ENCODE data around the gene EXOC6B. TPM values are rescaled to one million over a fixed set of nuclear protein-coding genes. Genes with fewer than 3 reads are reported as not detected.

Gene EXOC6B
- total RNA-seq, 1 donor from 2014 or later = 33.0 TPM

DNA sequence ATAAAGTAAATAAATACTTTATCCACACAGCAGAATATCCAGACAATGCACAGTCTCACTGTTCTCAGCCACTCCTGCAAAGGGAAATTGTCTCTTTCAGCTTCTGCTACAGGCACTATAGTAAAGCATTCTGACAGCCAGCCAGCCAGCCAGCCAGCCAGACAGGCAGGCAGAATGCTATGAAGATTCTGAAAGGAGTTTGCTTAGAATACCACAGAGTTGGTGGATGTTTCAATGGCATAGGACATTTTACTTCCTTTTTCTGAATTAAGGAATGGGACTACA is 562.1 kb downstream of the EXOC6B start:
- DNase-seq = no peak

DNA sequence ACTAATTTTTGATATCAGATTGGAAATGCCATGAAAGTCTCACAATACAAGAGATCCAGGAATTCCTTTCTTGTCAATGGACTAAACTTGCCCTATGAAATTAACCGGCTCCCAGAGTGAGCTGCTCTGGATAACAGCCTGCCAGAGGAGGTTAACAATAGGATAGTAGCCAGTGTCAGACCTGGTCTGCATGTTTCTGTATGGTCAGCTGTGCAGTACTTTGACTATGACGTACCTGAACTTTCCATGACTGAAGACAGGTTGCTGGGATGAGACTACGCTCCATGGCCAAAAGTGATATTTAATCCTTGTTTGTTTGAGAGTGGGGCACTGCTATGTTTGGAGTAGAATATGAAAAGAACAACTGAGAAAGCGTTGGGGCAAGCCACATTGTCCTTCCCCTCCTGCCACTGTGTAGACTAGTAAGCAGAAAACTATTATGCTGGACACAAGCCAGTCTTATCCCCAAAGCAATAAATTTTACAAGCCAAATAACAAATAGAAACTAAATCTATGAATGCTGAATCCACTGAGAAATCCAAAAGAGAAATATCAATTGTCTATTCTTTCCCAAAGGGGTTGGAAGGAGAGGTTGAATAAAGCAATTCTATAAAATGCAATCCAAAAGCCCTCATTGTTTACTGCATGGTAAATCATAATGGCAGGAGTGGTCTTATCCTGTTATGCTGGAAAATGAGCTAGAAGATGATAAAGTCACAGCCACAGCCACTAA is 562.6 kb downstream of the EXOC6B start:
- no peak overlapping the region for H3K4me3 ChIP-seq

More for the DNA sequence above, 562.1 kb downstream of the EXOC6B start:
- no peaks in the 10 kb centered on the region for H3K9me3 ChIP-seq
- H3K4me1 ChIP-seq = no peaks in the 10 kb centered on the region
- H3K36me3 ChIP-seq = no peaks in the 10 kb centered on the region
- intact Hi-C loops (cut with DNase I) = no loop called here
- H3K4me3 ChIP-seq = no peak overlapping the region
- no peak overlapping the region for H3K27ac ChIP-seq
- ATAC-seq = no peak
- H3K27me3 ChIP-seq (ENCODE audit: low read depth) = no peaks in the 10 kb centered on the region
- TF ChIP-seq, protein P1, sequence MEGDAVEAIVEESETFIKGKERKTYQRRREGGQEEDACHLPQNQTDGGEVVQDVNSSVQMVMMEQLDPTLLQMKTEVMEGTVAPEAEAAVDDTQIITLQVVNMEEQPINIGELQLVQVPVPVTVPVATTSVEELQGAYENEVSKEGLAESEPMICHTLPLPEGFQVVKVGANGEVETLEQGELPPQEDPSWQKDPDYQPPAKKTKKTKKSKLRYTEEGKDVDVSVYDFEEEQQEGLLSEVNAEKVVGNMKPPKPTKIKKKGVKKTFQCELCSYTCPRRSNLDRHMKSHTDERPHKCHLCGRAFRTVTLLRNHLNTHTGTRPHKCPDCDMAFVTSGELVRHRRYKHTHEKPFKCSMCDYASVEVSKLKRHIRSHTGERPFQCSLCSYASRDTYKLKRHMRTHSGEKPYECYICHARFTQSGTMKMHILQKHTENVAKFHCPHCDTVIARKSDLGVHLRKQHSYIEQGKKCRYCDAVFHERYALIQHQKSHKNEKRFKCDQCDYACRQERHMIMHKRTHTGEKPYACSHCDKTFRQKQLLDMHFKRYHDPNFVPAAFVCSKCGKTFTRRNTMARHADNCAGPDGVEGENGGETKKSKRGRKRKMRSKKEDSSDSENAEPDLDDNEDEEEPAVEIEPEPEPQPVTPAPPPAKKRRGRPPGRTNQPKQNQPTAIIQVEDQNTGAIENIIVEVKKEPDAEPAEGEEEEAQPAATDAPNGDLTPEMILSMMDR (IDR thresholded peaks at IDR 0.05) = no peak

DNA sequence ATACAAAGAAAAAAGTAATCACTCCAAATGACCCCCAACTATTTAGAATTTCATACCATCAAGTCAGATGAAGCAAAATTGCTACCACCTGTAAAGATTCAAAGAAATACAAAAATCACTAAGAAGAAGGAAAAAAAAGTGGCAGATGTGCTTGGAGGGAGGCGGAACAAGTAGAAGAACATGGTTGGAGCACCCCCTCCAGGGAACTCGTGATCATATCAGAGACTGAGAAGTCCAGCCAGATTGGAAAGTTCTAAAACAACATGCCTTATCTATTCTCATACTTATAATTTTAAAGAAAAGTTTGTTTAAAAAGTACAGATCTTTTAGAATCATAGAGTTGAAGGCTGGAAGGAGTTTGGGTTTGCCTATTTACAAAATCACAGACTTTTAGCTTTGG is 564.8 kb downstream of the EXOC6B start:
- no peak overlapping the region for H3K4me3 ChIP-seq
- H3K27me3 ChIP-seq (ENCODE audit: low read depth) = no peaks in the 10 kb centered on the region
- TF ChIP-seq, protein P1 (IDR thresholded peaks at IDR 0.05) = no peak
- no peak for DNase-seq
- H3K27ac ChIP-seq = no peak overlapping the region
- H3K9me3 ChIP-seq = no peaks in the 10 kb centered on the region
- no peak for ATAC-seq
- H3K4me1 ChIP-seq = no peaks in the 10 kb centered on the region
- intact Hi-C loops (cut with DNase I) = no loop called here
- no peaks in the 10 kb centered on the region for H3K36me3 ChIP-seq

More for the DNA sequence above, 562.6 kb downstream of the EXOC6B start:
- H3K9me3 ChIP-seq = no peaks in the 10 kb centered on the region
- TF ChIP-seq, protein P1 (IDR thresholded peaks at IDR 0.05) = no peak
- no peaks in the 10 kb centered on the region for H3K4me1 ChIP-seq
- H3K27ac ChIP-seq = no peak overlapping the region
- H3K27me3 ChIP-seq (ENCODE audit: low read depth) = no peaks in the 10 kb centered on the region
- DNase-seq (no peak), ATAC-seq (no peak)
- intact Hi-C loops (cut with DNase I) = no loop called here
- H3K36me3 ChIP-seq = no peaks in the 10 kb centered on the region

DNA sequence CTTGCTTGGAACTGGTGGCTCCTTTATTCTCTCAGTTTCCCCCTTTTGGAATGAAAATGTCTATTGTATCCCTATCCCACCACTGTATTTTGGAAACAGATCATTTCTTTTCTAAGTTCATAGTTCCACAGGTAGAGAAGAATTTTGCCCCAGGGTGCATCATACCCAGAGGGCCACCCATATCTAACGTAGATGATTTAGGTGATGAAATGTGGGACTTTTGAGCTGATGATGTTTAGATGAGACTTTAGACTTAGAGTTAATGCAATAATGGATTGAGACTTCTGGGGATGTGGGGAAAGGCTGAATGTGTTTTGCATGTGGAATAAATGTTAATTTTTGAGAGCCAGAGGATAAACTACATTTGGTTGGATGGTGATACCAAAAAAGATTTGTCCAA is 570.3 kb downstream of the EXOC6B start:
- no peaks in the 10 kb centered on the region for H3K9me3 ChIP-seq
- intact Hi-C loops (cut with DNase I) = no loop called here
- no peaks in the 10 kb centered on the region for H3K36me3 ChIP-seq
- H3K4me3 ChIP-seq = no peak overlapping the region
- TF ChIP-seq, protein P1 (IDR thresholded peaks at IDR 0.05) = no peak
- H3K27ac ChIP-seq = no peak overlapping the region
- no peak for ATAC-seq
- DNase-seq = no peak
- no peaks in the 10 kb centered on the region for H3K4me1 ChIP-seq
- H3K27me3 ChIP-seq (ENCODE audit: low read depth) = no peaks in the 10 kb centered on the region

DNA sequence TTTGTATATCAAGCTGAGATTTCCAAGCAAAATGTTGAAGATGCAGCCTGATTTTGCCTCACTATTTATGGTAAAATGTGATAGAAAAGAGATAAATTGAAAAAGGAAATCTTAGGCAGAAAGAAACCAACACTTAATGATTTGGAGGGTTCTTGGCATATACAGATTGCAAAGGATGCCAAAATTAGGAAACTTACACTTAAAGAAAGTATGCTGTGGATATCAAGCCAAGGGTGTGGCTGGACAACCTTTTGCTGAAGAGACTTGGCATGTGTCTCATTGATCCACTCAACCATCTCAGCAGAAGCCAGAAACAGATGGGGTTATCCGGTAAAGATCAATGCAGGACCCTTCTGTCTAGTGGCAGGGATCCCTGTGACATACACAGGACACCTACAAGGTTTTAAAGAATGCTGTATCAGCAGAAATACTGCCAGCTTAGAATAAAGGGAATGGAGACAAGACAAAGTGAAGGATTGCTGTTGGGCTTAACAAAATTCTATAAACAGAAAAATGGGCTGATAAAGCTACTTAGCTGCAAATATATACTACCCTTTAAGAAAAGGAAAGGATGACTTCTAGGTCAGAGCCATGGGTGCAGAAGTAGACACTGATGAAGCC is 570.9 kb downstream of the EXOC6B start:
- Histone ChIP-seq H3K36me3 (no peaks in the 10 kb centered on the region), H3K4me3 (no peak overlapping the region), H3K27me3 (ENCODE audit: low read depth) (no peaks in the 10 kb centered on the region), H3K4me1 (no peaks in the 10 kb centered on the region), H3K9me3 (no peaks in the 10 kb centered on the region), H3K27ac (no peak overlapping the region)
- TF ChIP-seq, protein P1 (IDR thresholded peaks at IDR 0.05) = no peak
- DNase-seq = no peak
- no peak for ATAC-seq
- intact Hi-C loops (cut with DNase I) = no loop called here

Measured in lower lobe of right lung (tissue), 2 donors.